Astrocyte of the hippocampus (primary cell): ENCODE measurements around the gene GTF2H3.

Source experiments
- DNase-seq: peaks from one replicate; pipeline ENCODE4 v3.0.0; 2011; ENCODE audit warnings: low read depth, low spot score

The GTF2H3 gene

DNA sequence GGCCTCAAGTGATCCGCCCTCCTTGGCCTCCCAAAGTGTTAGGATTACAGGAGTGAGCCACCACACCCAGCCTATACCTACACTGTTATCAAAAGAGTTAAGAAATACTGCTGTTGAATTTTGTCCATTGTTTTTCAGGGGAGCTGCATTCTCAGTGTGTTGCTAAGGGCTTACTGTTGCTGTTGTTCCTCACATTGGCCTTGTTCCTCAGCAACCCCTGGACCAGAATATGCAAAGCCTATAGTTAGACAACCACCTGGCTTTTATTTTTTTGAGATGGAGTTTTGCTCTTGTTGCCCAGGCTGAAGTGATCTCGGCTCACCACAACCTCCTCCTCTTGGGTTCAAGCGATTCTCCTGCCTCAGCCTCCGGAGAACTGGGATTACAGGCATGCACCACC, 73.8 kb downstream of the GTF2H3 start:
- DNase-seq = no peak
